GM12864 (cell line): ENCODE measurements around the gene ACAA1.
"Not testable (repeated sequence)": the region's sequence is repeated elsewhere in the genome, so short reads cannot be mapped to it uniquely, and the experiment has no call there.

Source experiments
- DNase-seq: peaks from one replicate; pipeline ENCODE4 v3.0.0-alpha.2; 2011; ENCODE audit warnings: low read depth
- H3K4me3 ChIP-seq: 2 replicates; pipeline ENCODE4 v1.5.1; 2011; ENCODE audit warnings: mild to moderate bottlenecking, low read depth, low read length, control low read depth
- CTCF ChIP-seq: IDR thresholded peaks from 2 replicates; pipeline ENCODE4 v1.5.1; 2011; ENCODE audit warnings: low read depth, mild to moderate bottlenecking, moderate library complexity, low read length, control low read depth, inconsistent platforms; ENCODE audit errors: missing control alignments

Gene ACAA1

GRCh38 chr3:38086496-38086895 lies 50.4 kb downstream of the ACAA1 start:
- no peak overlapping the region for H3K4me3 ChIP-seq
- DNase-seq = no peak
- no peak for TF ChIP-seq CTCF

GRCh38 chr3:38085943-38086324 lies 51.0 kb downstream of the ACAA1 start:
- TF ChIP-seq CTCF = no peak
- no peak overlapping the region for H3K4me3 ChIP-seq
- DNase-seq = no peak

GRCh38 chr3:38085311-38085942 lies 51.5 kb downstream of the ACAA1 start:
- no peak for DNase-seq
- TF ChIP-seq CTCF = no peak
- H3K4me3 ChIP-seq = no peak overlapping the region

GRCh38 chr3:38084334-38085310 lies 52.3 kb downstream of the ACAA1 start:
- no peak for DNase-seq
- TF ChIP-seq CTCF = no peak
- H3K4me3 ChIP-seq = no peak overlapping the region

GRCh38 chr3:38083871-38084333 lies 53.0 kb downstream of the ACAA1 start:
- no peak for DNase-seq
- H3K4me3 ChIP-seq = no peak overlapping the region
- TF ChIP-seq CTCF = no peak

GRCh38 chr3:38083254-38083653 lies 53.7 kb downstream of the ACAA1 start:
- not testable (repeated sequence) for DNase-seq, H3K4me3 ChIP-seq

GRCh38 chr3:38082296-38082695 lies 54.6 kb downstream of the ACAA1 start:
- DNase-seq, H3K4me3 ChIP-seq: not testable (repeated sequence)

GRCh38 chr3:38077073-38077472 lies 59.9 kb downstream of the ACAA1 start:
- not testable (repeated sequence) for H3K4me3 ChIP-seq, DNase-seq
